ENCODE measurements around the gene EARS2.

GRCh38 chr16:23539984-23540816, 16.9 kb downstream of the EARS2 start:
- TF ChIP-seq ZNF561 (CRISPR knock-in tag; conservative IDR thresholded peaks at IDR 0.05) (no peak), ZKSCAN1 (IDR thresholded peaks at IDR 0.05; ENCODE audit: low read depth, low read length) (no peak), EZH2 (IDR thresholded peaks at IDR 0.05; ENCODE audit: borderline replicate concordance, low read depth, low read length) (no peak), STAG1 (CRISPR knock-in tag; IDR thresholded peaks at IDR 0.05; ENCODE audit: borderline replicate concordance) (no peak), E2F6 (IDR thresholded peaks at IDR 0.05; ENCODE audit: borderline replicate concordance in 1 of 2, extremely low read depth in 1 of 2, insufficient read depth in 1 of 2, insufficient read length in 1 of 2, low read depth in 1 of 2, low read length in 1 of 2, poor library complexity in 1 of 2, severe bottlenecking in 1 of 2) (no peak)
